ENCODE results near the gene NTNG1. TPM values are rescaled to one million over a fixed set of nuclear protein-coding genes. Genes with fewer than 3 reads are reported as not detected.

Gene NTNG1
- total and polyA plus RNA-seq, 3 donors from 2014 or later, result 1.8 to 2.3 (median 2.2) TPM

- no peaks in the 10 kb centered on the region for H3K36me3 ChIP-seq (ENCODE audit: low read depth, missing control alignments)
- H3K27ac ChIP-seq, result no peak overlapping the region
- H3K27me3 ChIP-seq, result no peaks in the 10 kb centered on the region
- TF ChIP-seq CTCF (IDR thresholded peaks at IDR 0.05) (no peak), POLR2A (IDR thresholded peaks at IDR 0.05) (no peak)
- 88 to 90% methylated on average over 1 of the region's 1 CpG for WGBS, 2 donors
- intact Hi-C loops (cut with DNase I; ENCODE audit: low total_unique reads), result no loop called here
- no peaks in the 10 kb centered on the region for H3K4me1 ChIP-seq
- no peak for DNase-seq
- no peak overlapping the region for H3K4me3 ChIP-seq
- H3K9me3 ChIP-seq, result no peaks in the 10 kb centered on the region
Measured at GRCh38 chr1:107264561-107264960, 123.7 kb downstream of the NTNG1 start.

DNA sequence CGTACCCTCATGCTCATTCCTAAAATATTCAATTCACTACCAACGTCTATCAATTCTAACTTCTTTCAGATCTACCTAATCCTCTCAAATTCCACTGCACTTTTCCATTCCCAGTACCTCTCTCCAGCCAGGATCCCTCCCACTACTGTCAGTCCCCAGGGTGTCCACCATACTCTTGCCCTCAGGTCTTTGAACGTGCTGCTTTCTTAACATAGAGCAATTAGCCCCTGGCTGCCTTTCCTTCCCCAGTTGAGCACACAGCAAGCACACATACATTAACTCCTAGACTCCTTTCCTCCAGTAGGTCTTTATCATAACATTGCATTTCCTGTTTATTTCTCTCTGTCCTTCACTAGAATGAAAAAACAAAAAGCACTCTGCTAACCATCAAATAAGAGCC, 126.7 kb downstream of the NTNG1 start:
- intact Hi-C loops (cut with DNase I; ENCODE audit: low total_unique reads), result no loop called here
- WGBS, 2 donors, result 68 to 74% methylated on average over 3 of the region's 3 CpGs
- H3K27ac ChIP-seq, result no peak overlapping the region
- DNase-seq, result no peak
- no peaks in the 10 kb centered on the region for H3K36me3 ChIP-seq (ENCODE audit: low read depth, missing control alignments)
- no peak overlapping the region for H3K4me3 ChIP-seq
- no peaks in the 10 kb centered on the region for H3K27me3 ChIP-seq
- no peak for TF ChIP-seq POLR2A (IDR thresholded peaks at IDR 0.05)
- TF ChIP-seq CTCF (IDR thresholded peaks at IDR 0.05), result no peak
- no peaks in the 10 kb centered on the region for H3K9me3 ChIP-seq
- no peaks in the 10 kb centered on the region for H3K4me1 ChIP-seq

- TF ChIP-seq CTCF (IDR thresholded peaks at IDR 0.05) (no peak), POLR2A (IDR thresholded peaks at IDR 0.05) (no peak)
- Histone ChIP-seq H3K4me1 (no peaks in the 10 kb centered on the region), H3K27me3 (no peaks in the 10 kb centered on the region), H3K36me3 (ENCODE audit: low read depth, missing control alignments) (no peaks in the 10 kb centered on the region), H3K27ac (no peak overlapping the region), H3K9me3 (no peaks in the 10 kb centered on the region), H3K4me3 (no peak overlapping the region)
- intact Hi-C loops (cut with DNase I; ENCODE audit: low total_unique reads), result no loop called here
- DNase-seq, result no peak
- 93 to 95% methylated on average over 4 of the region's 4 CpGs for WGBS, 2 donors
Measured at GRCh38 chr1:107272321-107272720, 131.5 kb downstream of the NTNG1 start.

DNA sequence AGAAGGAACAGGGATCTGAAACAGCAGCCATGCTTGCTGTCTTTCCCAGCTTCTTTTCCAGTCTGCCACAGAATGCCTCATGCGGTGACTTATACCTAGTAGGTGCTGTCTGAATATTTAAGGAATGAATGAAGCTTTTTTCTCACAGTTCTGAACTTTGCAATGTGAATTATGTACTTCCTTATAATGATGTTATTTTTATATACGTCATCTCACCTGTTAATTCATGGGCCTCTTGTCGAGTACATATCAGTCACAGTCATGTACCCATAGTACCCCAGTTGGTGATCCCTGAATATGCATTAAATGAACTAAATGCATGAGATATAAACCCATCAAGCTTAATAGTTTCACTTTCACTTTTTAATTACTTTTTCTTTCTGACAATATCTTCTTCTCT, 132.7 kb downstream of the NTNG1 start:
- WGBS, 2 donors, result 88 to 90% methylated on average over 3 of the region's 3 CpGs
- TF ChIP-seq CTCF (IDR thresholded peaks at IDR 0.05) (no peak), POLR2A (IDR thresholded peaks at IDR 0.05) (no peak)

GRCh38 chr1:107274227-107274626, 133.4 kb downstream of the NTNG1 start:
- no peak for TF ChIP-seq CTCF (IDR thresholded peaks at IDR 0.05)
- no peak for TF ChIP-seq POLR2A (IDR thresholded peaks at IDR 0.05)
- intact Hi-C loops (cut with DNase I; ENCODE audit: low total_unique reads), result no loop called here
- Histone ChIP-seq H3K4me1 (no peaks in the 10 kb centered on the region), H3K9me3 (no peaks in the 10 kb centered on the region), H3K27me3 (no peaks in the 10 kb centered on the region), H3K27ac (no peak overlapping the region), H3K36me3 (ENCODE audit: low read depth, missing control alignments) (no peaks in the 10 kb centered on the region), H3K4me3 (no peak overlapping the region)
- 86 to 90% methylated on average over 1 of the region's 1 CpG for WGBS, 2 donors
- DNase-seq, result no peak

More for the DNA sequence above, 132.7 kb downstream of the NTNG1 start:
- Histone ChIP-seq H3K9me3 (no peaks in the 10 kb centered on the region), H3K4me1 (no peaks in the 10 kb centered on the region), H3K27me3 (no peaks in the 10 kb centered on the region), H3K36me3 (ENCODE audit: low read depth, missing control alignments) (no peaks in the 10 kb centered on the region), H3K27ac (no peak overlapping the region), H3K4me3 (no peak overlapping the region)
- DNase-seq, result no peak
- intact Hi-C loops (cut with DNase I; ENCODE audit: low total_unique reads), result no loop called here
